ENCODE measurements around the gene RPP25L. TPM values are rescaled to one million over a fixed set of nuclear protein-coding genes. Genes with fewer than 3 reads are reported as not detected.

Gene RPP25L
- total and polyA plus RNA-seq, 2 donors (not counting 1 experiment from before 2014, with no cell fraction given), result 13.5 to 34.3 TPM

- Histone ChIP-seq H3K9me3 (ENCODE audit: control insufficient read depth, insufficient read depth, low read depth, low read length) (no peaks in the 10 kb centered on the region), H3K36me3 (ENCODE audit: control insufficient read depth, insufficient read depth, low read length) (no peaks in the 10 kb centered on the region), H3K79me2 (ENCODE audit: control insufficient read depth, insufficient read depth, low read length) (no peaks in the 10 kb centered on the region), H3K4me1 (ENCODE audit: control insufficient read depth, extremely low read depth, insufficient read depth, low read length) (no peaks in the 10 kb centered on the region), H2AFZ (ENCODE audit: low read length) (no peak overlapping the region), H3K4me3 (replicated peaks in 1 of 4; ENCODE audit: control extremely low read depth in 1 of 4, insufficient read depth in 1 of 4, low read depth in 3 of 4, low read length in 4 of 4) (no peak overlapping the region), H3K4me2 (ENCODE audit: extremely low read depth, insufficient read depth, low read length) (no peak overlapping the region), H3K27me3 (ENCODE audit: control insufficient read depth, insufficient read depth, low read length) (peaks cover 50% of the 10 kb centered on the region), H3K27ac (ENCODE audit: insufficient read depth, low read length) (no peak overlapping the region), H3K9ac (ENCODE audit: insufficient read depth, low read length) (no peak overlapping the region), H4K20me1 (ENCODE audit: control insufficient read depth, extremely low read depth, insufficient read depth, low read length) (no peaks in the 10 kb centered on the region)
- no peak for TF ChIP-seq CTCF (conservative IDR thresholded peaks at IDR 0.05 in 1 of 2, IDR thresholded peaks at IDR 0.05 in 1 of 2; ENCODE audit: low read depth in 1 of 2, low read length in 2 of 2)
- no peak for TF ChIP-seq EZH2 (IDR thresholded peaks at IDR 0.05; ENCODE audit: low read length, missing control alignments)
- no peak for DNase-seq (ENCODE audit: low read depth in 2 of 2)
Measured at GRCh38 chr9:34580358-34580757, 31.5 kb downstream of the RPP25L start.

GRCh38 chr9:34579808-34580163, 32.1 kb downstream of the RPP25L start:
- DNase-seq (ENCODE audit: low read depth in 2 of 2), result no peak
- TF ChIP-seq EZH2 (IDR thresholded peaks at IDR 0.05; ENCODE audit: low read length, missing control alignments) (peak; percentile 40), CTCF (conservative IDR thresholded peaks at IDR 0.05 in 1 of 2, IDR thresholded peaks at IDR 0.05 in 1 of 2; ENCODE audit: low read depth in 1 of 2, low read length in 2 of 2) (no peak)
- Histone ChIP-seq H3K27ac (ENCODE audit: insufficient read depth, low read length) (no peak overlapping the region), H3K9ac (ENCODE audit: insufficient read depth, low read length) (no peak overlapping the region), H4K20me1 (ENCODE audit: control insufficient read depth, extremely low read depth, insufficient read depth, low read length) (no peaks in the 10 kb centered on the region), H3K79me2 (ENCODE audit: control insufficient read depth, insufficient read depth, low read length) (no peaks in the 10 kb centered on the region), H3K9me3 (ENCODE audit: control insufficient read depth, insufficient read depth, low read depth, low read length) (no peaks in the 10 kb centered on the region), H3K4me1 (ENCODE audit: control insufficient read depth, extremely low read depth, insufficient read depth, low read length) (no peaks in the 10 kb centered on the region), H3K4me3 (replicated peaks in 1 of 4; ENCODE audit: control extremely low read depth in 1 of 4, insufficient read depth in 1 of 4, low read depth in 3 of 4, low read length in 4 of 4) (no peak overlapping the region), H2AFZ (ENCODE audit: low read length) (no peak overlapping the region), H3K4me2 (ENCODE audit: extremely low read depth, insufficient read depth, low read length) (no peak overlapping the region), H3K36me3 (ENCODE audit: control insufficient read depth, insufficient read depth, low read length) (no peaks in the 10 kb centered on the region), H3K27me3 (ENCODE audit: control insufficient read depth, insufficient read depth, low read length) (peaks cover 46% of the 10 kb centered on the region)

- Histone ChIP-seq H3K4me1 (ENCODE audit: control insufficient read depth, extremely low read depth, insufficient read depth, low read length) (no peaks in the 10 kb centered on the region), H3K27ac (ENCODE audit: insufficient read depth, low read length) (no peak overlapping the region), H3K36me3 (ENCODE audit: control insufficient read depth, insufficient read depth, low read length) (no peaks in the 10 kb centered on the region), H3K9me3 (ENCODE audit: control insufficient read depth, insufficient read depth, low read depth, low read length) (no peaks in the 10 kb centered on the region), H3K27me3 (ENCODE audit: control insufficient read depth, insufficient read depth, low read length) (peaks cover 44% of the 10 kb centered on the region), H3K4me2 (ENCODE audit: extremely low read depth, insufficient read depth, low read length) (no peak overlapping the region), H3K4me3 (replicated peaks in 1 of 4; ENCODE audit: control extremely low read depth in 1 of 4, insufficient read depth in 1 of 4, low read depth in 3 of 4, low read length in 4 of 4) (no peak overlapping the region), H4K20me1 (ENCODE audit: control insufficient read depth, extremely low read depth, insufficient read depth, low read length) (no peaks in the 10 kb centered on the region), H3K9ac (ENCODE audit: insufficient read depth, low read length) (no peak overlapping the region), H2AFZ (ENCODE audit: low read length) (no peak overlapping the region), H3K79me2 (ENCODE audit: control insufficient read depth, insufficient read depth, low read length) (no peaks in the 10 kb centered on the region)
- TF ChIP-seq CTCF (conservative IDR thresholded peaks at IDR 0.05 in 1 of 2, IDR thresholded peaks at IDR 0.05 in 1 of 2; ENCODE audit: low read depth in 1 of 2, low read length in 2 of 2) (no peak), EZH2 (IDR thresholded peaks at IDR 0.05; ENCODE audit: low read length, missing control alignments) (peak; percentile 74)
- DNase-seq (ENCODE audit: low read depth in 2 of 2), result no peak
Measured at GRCh38 chr9:34579104-34579807, 32.6 kb downstream of the RPP25L start.

Measured in fibroblast of lung (primary cell).